Type B pancreatic cell (in vitro differentiated cells): Measurements from ENCODE around the gene NOTUM. TPM values are rescaled to one million over a fixed set of nuclear protein-coding genes. Genes with fewer than 3 reads are reported as not detected.

Experiments
- DNase-seq: peaks from one replicate; pipeline ENCODE4 v3.0.0; 2021; ENCODE audit warnings: mixed read lengths; ENCODE audit not compliant: unreplicated experiment; ENCODE audit errors: extremely low spot score
- H3K27ac Mint-ChIP-seq: 2 replicates; pipeline ENCODE4 v1.8.0; 2021; ENCODE audit warnings: mild to moderate bottlenecking, mixed read lengths
- H3K27me3 Mint-ChIP-seq: 2 replicates; pipeline ENCODE4 v1.8.0; 2021; ENCODE audit warnings: mixed read lengths
- H3K36me3 Mint-ChIP-seq: 2 replicates; pipeline ENCODE4 v1.8.0; 2021; ENCODE audit warnings: mixed read lengths
- H3K4me1 Mint-ChIP-seq: one replicate; pipeline ENCODE4 v1.8.0; 2021; ENCODE audit warnings: mixed read lengths; ENCODE audit not compliant: unreplicated experiment
- H3K4me3 Mint-ChIP-seq: 2 replicates; pipeline ENCODE4 v1.8.0; 2021; ENCODE audit warnings: mild to moderate bottlenecking, mixed read lengths
- H3K9me3 Mint-ChIP-seq: 2 replicates; pipeline ENCODE4 v1.8.0; 2021; ENCODE audit warnings: mixed read lengths
- total RNA-seq: library from RNA; stranded (reverse); gene quantifications from 2 replicates; pipeline ENCODE4 v1.2.1, GENCODE V29; 2021; ENCODE audit warnings: low replicate concordance
- TF ChIP-seq, protein P1 (sequence below): fragments of 200-600 bp; sonication (generic); conservative IDR thresholded peaks from 2 replicates; pipeline ENCODE4 v1.5.0; 2021; ENCODE audit warnings: antibody characterized with exemption, mild to moderate bottlenecking

NOTUM gene
- total RNA-seq, 1 donor from 2014 or later = 3.2 TPM

DNA sequence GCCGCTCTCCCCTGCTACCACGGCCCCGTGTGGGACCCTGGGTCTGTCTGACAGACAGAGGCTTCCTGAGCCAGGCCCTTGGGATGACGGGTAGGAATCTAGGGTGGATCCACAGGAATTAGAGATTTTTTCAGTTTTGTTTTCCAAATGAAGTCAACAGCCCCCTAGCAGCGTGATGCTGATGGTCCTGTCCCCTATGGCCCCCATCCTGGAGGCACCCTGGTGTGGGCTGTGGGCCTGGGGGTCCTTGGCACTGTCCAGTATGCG lies 46.2 kb upstream of the NOTUM start:
- Mint-ChIP-seq H3K27me3 (no peaks in the 10 kb centered on the region), H3K9me3 (no peaks in the 10 kb centered on the region), H3K4me3 (no peak overlapping the region), H3K36me3 (no peaks in the 10 kb centered on the region), H3K4me1 (peaks cover 9% of the 10 kb centered on the region), H3K27ac (no peak overlapping the region)
- TF ChIP-seq, protein P1, sequence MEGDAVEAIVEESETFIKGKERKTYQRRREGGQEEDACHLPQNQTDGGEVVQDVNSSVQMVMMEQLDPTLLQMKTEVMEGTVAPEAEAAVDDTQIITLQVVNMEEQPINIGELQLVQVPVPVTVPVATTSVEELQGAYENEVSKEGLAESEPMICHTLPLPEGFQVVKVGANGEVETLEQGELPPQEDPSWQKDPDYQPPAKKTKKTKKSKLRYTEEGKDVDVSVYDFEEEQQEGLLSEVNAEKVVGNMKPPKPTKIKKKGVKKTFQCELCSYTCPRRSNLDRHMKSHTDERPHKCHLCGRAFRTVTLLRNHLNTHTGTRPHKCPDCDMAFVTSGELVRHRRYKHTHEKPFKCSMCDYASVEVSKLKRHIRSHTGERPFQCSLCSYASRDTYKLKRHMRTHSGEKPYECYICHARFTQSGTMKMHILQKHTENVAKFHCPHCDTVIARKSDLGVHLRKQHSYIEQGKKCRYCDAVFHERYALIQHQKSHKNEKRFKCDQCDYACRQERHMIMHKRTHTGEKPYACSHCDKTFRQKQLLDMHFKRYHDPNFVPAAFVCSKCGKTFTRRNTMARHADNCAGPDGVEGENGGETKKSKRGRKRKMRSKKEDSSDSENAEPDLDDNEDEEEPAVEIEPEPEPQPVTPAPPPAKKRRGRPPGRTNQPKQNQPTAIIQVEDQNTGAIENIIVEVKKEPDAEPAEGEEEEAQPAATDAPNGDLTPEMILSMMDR = no peak
- no peak for DNase-seq

DNA sequence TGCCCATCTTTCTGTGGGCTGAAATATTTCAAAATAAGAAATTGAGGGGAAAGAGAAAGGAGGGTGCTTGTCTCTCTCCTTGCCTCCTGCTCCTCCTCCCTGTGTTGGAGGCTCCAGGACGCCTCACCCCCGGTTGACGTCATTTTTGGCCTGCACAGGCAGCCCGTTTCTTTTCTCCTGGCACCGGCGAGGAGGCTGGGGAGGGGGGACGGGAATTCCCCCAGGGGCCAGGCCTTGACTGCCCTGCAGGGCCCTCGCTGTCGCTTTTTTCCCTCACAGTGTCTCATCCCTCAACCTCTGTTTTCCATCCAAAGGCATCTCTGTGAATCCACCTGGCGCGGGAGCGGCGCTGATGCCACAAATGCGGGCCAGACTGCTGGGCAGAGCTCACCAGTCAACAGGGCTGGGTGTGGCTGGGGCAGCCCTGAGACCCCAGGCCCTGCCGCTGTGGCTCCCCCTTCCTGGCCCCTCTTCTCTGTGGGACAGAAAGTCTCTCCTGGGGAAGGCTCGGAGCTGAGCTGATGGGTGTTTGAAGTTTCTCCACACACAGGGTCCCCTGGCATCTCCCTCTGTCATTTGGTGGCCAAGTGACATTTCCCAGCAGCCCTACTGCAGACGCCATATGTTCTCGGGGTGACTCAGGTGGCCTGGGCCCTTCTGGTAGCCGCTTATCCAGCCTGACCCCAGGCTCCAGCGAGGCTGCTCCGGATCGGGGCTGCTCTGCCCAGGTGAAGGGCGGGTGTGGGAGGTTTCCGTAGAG lies 45.7 kb upstream of the NOTUM start:
- Mint-ChIP-seq H3K9me3 (no peaks in the 10 kb centered on the region), H3K4me1 (peaks cover 9% of the 10 kb centered on the region), H3K36me3 (no peaks in the 10 kb centered on the region), H3K27ac (no peak overlapping the region), H3K27me3 (no peaks in the 10 kb centered on the region), H3K4me3 (no peak overlapping the region)
- TF ChIP-seq, protein P1 = no peak
- DNase-seq = no peak

DNA sequence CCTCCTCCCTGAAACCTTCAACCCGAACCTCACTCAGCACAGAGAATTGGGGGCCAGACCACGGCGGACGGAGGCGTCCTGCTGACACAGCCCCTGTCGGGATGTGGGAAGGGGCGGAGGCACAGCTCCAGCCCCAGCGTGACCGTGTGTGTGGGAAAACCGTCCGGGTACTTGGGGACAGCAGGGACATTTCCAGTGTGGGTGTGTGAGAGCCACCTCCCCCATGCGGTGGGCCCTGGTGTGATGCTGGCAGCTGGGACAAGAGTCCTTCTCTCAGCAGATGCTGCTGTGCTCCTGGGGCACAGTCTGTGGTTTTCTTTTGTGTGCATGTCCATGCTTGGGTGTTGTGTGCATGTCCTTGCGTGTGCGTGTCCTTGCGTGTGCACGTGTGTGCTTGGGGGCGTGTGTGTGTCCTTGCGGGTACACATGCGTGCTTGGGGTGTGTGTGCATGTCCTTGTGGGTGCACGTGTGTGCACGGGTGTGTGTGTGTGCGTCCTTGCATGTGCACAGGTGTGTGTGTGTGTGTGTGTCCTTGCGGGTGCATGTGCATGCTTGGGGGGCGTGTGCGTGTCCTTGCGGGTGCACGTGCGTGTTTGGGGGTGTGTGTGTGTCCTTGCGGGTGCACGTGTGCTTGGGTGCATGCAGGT lies 44.8 kb upstream of the NOTUM start:
- H3K27me3 Mint-ChIP-seq = no peaks in the 10 kb centered on the region
- TF ChIP-seq, protein P1 = no peak
- H3K9me3 Mint-ChIP-seq = no peaks in the 10 kb centered on the region
- no peak overlapping the region for H3K4me3 Mint-ChIP-seq
- no peak overlapping the region for H3K27ac Mint-ChIP-seq
- peaks cover 9% of the 10 kb centered on the region for H3K4me1 Mint-ChIP-seq
- H3K36me3 Mint-ChIP-seq = no peaks in the 10 kb centered on the region
- DNase-seq = no peak

DNA sequence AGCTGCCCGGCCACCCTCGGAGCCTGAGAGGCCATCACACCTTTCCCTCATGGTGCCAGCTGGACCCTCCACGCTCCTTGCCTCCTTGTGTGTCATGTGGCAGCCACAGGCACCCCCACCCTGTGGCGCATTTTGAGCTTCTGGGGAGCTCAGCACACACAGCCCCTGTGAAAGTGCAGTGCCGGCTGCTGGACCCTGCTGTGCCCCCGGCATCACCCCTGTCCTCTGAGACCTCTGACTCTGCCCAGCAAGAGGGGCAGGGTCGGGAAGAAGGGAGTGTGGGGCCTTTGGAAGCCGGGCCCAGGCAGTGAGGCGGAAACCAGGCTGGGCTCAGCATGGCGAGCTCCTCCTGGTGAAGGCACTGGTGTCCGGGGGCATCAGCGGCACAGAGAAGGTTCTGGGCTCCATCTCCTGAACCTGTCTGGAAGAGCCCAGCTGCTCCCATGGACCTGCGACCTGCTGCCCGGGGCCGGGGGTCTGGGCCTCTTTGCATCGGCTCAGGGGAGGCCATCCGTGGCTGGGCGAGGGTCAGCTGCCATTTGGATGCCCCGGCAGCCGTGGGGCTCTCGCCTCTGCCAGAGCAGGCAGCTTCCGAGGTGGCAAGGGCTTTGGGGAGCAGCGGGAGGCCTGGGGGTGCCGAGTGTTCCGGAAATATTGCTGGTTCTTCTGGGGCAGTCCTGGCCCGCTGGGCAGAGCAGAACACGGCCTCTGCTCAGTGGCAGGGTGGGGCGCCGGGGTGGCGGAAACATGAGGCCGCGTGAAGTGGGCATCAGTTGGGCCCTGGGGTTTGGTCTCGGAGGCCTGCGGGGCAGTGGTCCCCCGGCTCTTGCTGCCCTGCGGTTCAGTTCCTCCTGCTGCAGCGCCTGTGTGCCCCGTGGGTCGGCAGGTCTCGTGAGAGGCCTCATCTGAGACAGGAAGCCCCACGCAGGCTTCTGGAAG lies 43.8 kb upstream of the NOTUM start:
- Mint-ChIP-seq H3K36me3 (no peaks in the 10 kb centered on the region), H3K4me3 (no peak overlapping the region), H3K4me1 (peaks cover 9% of the 10 kb centered on the region), H3K9me3 (no peaks in the 10 kb centered on the region), H3K27me3 (no peaks in the 10 kb centered on the region), H3K27ac (no peak overlapping the region)
- TF ChIP-seq, protein P1 = no peak
- no peak for DNase-seq

DNA sequence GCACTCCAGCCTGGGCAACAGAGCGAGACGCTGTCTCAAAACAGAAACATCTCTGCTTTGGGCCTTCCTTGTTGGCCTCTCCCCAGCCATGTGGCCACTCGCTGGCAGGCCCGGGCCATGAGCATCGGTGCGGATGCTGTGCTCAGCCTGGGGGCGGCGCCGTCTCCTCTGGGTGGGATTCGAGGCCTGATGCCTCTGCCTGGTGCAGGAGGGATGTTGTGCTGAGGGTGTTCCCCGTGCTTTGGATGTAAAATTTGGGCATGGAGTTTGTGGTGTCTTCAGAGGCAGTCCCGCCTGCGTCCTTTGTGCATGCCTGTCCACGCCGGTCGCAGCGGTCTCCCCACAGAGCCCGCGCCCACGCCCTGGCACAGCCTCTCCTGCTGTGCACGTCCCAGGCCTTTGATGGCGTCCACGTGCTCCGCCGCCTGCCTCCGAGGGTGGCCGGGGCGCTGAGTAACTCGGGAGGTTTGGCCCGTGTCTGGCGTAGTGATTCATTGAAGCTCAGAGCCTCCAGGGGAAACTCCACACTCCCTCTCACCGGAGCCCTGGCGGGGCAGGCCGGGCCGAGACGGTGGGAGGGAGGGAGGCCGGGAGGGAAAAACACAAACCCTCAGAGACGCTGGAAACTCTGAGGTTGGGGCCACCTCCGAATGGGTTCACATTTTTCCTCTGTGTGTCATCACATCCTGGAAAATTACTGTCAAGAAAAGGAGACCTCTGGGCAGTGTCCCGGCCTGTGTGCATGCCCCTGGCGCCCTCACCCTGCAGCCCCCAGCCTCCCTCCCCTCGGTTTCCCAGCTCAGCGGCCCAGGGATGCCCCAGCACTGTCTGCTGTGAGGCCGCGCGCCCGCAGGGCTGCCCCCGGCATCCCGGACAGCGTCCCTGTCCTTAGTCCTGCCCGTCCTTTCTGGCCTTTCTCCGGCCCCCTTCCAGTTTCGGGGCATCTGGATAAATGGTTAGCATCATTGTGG lies 42.7 kb upstream of the NOTUM start:
- TF ChIP-seq, protein P1 = no peak
- no peak overlapping the region for H3K27ac Mint-ChIP-seq

More for the DNA sequence above, 42.7 kb upstream of the NOTUM start:
- Mint-ChIP-seq H3K4me3 (no peak overlapping the region), H3K27me3 (no peaks in the 10 kb centered on the region), H3K4me1 (peaks cover 9% of the 10 kb centered on the region), H3K9me3 (no peaks in the 10 kb centered on the region), H3K36me3 (no peaks in the 10 kb centered on the region)
- DNase-seq = no peak
